ENCODE data around the gene LYPD1.

The LYPD1 gene

DNA sequence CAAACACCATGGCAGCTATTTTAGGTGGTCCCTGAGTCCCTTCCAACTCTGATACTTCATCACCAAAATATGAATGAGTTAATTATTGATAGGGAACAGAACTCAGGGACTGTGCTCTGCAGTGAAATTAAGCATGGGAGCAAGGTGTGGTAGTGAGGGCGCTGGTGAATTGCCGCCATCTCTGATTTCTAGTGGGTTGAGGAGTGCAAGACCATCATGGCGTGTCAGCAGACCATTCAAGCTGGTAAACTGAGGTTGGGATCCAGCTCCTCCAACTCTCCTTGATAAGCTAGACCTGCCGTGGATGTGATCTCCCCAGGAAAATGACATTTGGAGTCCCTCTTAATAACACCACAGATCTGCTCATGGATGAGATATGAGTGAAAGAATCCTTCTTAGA is 70.4 kb downstream of the LYPD1 start:
- DNase-seq: no peak

DNA sequence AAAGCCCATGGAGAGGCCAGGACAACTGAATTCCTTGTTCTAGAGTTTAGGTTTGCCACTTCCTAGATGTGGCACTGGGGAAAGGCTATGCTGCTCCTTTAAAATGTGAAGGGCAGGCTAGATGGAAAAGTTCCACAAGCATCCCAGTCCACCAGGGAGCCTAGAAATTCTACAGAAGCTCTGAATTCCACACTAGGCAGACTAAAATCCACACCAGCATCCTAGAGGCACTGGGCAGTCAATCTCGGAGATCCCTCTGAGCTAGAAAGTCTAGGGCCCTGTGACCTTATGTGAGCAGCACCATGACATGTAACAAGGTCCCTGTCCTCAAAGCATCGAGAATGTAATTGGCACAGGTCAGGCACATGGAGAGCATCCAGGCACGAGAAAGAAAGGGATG is 71.5 kb downstream of the LYPD1 start:
- DNase-seq: no peak

DNA sequence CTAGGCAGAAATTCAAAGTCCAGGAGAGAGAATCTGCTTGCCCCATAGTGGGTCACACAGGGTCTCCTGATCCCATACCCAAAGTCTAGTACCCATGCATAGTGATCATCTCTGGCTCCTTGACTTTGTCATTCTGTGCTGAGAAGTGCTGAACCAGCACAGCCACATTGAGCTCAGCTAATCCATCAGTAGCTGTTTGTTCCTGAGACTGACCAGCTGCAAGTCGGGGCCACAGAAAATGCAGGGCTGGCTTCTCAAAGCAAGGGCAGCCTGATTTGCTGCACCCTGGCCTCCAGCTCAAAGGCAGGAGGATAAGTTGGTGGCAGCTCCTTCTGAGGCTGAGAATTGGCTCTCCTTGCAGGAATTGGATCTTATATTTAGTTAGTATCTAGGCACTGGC is 72.2 kb downstream of the LYPD1 start:
- no peak for DNase-seq

DNA sequence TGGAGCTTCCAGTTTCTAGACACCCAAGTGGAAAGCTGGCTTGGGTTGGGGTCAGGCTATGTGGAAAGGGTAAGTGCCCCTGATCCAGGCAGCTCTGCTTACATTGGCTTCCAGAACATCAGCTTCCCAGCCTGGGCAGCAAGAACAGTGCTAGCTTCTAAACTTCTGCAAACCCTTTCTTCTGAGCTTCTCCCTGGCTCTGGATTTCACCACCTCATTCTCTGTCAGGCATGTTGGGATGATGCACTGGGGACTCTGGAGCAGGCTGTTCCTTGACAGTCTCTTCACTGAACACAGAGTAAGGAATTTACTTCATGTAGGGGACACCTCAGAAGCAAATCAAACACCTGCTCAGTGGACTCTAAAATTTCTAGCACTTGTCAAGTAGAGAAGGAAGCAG is 72.8 kb downstream of the LYPD1 start:
- DNase-seq: no peak

DNA sequence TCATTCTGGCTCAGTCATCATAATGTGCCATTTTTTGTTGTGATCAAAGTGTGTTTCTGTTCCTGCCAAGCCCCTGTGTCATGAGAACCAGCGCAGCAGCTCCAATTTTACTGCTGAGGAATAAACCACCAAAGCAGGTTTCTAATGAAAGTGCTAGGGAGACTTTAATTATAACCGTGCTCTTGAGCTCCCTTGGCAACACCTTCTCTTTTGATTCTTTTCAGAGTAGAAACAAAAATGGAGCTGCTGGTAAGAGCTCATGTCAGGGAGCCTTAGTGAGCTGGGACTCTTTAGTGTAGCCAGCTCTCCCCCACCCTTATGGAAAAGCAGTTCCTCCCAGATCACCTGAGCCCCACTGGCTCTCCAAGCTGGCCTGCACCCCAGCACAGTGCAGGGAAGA is 74.3 kb downstream of the LYPD1 start:
- peak in 3 of 56 donors; percentile 14 to 22 (median 17) for DNase-seq

DNA sequence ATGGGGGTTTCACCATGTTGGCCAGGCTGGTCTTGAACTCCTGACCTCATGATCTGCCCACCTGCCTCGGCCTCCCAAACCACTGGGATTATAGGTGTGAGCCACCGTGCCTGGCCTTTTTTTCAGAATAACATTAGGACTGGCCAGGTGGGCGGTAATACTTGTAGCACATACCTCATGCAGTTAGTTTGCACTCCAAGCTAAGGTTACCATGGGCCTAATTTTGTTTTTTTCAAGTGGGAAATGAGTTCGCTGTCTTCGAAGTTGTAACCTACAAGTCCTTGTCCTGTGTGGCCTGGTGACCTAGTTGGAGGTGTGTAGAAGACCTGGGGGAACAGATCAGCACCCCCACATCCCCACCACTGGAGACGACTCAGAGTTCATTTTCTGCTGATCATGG is 74.8 kb downstream of the LYPD1 start:
- no peak for DNase-seq

Data from nucleus accumbens (tissue), 56 donors.